DMS 273 (cell line): ENCODE results near the gene PFDN6.
A peak's percentile ranks its signal among the peaks of the same experiment; 100 is the strongest.

Source experiments
- DNase-seq: peaks from one replicate; lab custom pipeline; 2025; ENCODE audit not compliant: unreplicated experiment; lab: John Stamatoyannopoulos, UW

PFDN6 gene

GRCh38 chr6:33294086-33294823, 4.9 kb downstream of the PFDN6 start:
- no peak for DNase-seq

- DNase-seq, result no peak
Observed at GRCh38 chr6:33295621-33296369, 6.4 kb downstream of the PFDN6 start.

- no peak for DNase-seq
Observed at GRCh38 chr6:33296797-33297405, 7.5 kb downstream of the PFDN6 start.

DNA sequence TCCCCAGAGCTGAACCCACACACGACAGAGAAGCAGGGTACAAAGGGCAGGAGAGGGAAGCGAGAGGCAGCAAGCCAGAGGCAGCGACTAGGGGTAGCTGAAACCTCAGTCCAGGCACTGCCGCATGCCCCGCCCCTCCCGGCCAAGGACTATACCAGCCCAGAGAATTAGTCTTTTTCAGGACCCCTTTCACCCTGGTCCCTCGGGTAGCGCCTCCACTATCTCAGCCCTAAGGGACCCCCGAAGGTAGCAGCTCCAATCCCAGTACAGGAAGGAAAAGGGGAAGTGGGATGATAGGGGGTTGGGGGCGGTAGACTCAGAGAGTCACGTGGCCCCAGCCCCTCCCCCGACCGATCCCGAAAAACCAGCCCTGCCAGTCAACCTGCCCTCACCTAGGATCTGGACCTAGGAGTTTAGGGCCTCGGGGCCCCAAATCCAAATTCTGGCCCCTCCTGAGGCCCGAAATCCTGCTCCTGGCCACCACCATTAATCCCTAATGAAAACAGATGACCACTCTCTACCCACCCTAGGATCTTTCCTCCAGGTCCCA, 8.1 kb downstream of the PFDN6 start:
- DNase-seq, result peak; percentile 53

GRCh38 chr6:33297956-33298772, 8.8 kb downstream of the PFDN6 start:
- peak; percentile 81 for DNase-seq

DNA sequence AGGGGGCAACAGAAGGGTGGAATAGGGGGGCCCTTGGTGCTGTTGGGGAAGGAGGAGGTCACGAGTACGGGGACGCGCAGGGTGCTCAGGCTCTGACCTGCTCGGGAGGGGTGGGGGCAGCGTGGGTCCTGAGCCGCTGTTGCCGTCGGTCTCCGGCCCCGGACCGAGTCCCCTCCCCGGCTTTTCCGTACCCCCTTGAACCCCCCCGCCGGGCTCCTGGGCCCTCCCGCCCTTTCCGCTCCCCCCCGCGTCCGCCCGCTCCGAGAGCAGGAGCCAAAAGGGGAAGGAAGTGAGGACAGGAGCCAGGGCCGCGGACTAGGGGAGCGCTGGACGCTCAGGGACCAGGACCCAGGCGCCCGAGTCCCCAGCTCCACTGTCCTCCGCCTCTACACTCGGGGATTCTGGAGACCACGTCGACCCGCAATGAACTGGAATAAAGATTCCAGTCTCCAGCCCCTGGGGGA, 9.4 kb downstream of the PFDN6 start, which contains the start of gene RGL2:
Gene RGL2, minus strand, starts transcription at position 170 of the 464 bp plus-strand sequence. CDS start 332 bp downstream, outside the sequence.
- DNase-seq, result peak; percentile 79

- peak; percentile 98 for DNase-seq
Observed at GRCh38 chr6:33299237-33299944, 10.0 kb downstream of the PFDN6 start.

- no peak for DNase-seq
Observed at GRCh38 chr6:33301877-33302276, 12.5 kb downstream of the PFDN6 start.

DNA sequence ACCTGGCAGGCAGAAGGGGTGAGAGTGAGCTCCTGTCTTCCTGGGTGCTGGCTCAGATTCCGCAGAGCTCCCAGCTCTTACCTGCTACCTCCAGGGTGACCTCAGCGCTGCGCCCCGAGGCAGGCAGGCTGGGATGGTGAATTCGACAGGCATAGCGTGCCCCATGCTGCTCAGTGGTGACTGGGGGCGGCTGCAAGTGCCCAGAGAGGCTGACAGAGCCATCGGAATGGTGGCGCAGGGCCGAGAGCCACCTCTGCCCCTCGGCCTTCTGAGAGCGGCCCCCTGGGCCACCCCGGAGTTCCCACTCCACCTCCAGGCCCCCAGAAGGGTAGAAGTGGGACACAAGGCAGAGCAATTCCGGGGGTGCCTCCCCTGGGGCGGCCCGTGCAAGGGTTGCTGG, 14.8 kb downstream of the PFDN6 start:
- DNase-seq, result no peak

- peak; percentile 54 for DNase-seq
Observed at GRCh38 chr6:33305052-33305451, 15.7 kb downstream of the PFDN6 start.

- DNase-seq, result no peak
Observed at GRCh38 chr6:33306356-33306755, 17.0 kb downstream of the PFDN6 start.

GRCh38 chr6:33312361-33313104, 23.1 kb downstream of the PFDN6 start:
- peak; percentile 80 for DNase-seq

- peak; percentile 56 for DNase-seq
Observed at GRCh38 chr6:33313105-33313708, 23.8 kb downstream of the PFDN6 start.

DNA sequence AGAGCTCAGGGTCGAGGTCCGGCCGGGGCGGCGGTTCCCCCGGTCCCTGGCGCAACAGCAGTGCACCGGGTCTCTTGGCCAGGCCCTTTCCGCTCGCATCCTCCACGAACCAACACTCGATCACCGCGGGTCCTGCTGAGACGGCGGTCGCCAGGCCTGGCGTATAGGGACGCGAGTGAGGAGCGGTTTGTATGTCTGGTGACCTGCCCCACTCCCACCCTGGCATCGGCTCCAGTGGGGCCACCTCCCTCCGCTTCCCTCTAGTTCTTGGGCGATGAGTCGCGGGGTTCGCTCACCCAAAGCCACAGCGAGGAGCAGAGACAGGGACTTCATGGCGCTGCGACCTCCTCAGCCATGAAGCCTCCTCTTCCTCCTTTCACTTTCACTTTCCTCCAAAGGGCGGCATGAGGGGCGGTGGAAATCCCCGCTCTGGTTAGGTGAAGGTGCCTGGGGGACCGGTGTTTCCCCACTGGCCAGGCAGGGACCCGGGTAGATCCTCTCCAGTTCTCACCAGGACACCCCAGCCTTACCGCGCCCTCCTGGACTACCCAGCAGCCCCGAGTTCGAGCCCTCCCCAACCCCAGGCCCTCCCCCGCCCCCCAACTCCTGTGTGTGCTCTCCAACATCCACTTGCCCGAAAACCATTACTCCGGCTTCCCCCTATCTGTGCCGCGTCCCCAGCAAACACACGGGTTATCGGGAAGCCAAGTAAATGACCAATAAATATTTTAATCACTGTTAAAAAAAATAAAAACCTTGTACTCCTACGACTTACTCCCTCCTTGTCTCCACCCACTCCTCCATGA, 24.5 kb downstream of the PFDN6 start, which contains the start of gene TAPBP:
Gene TAPBP, minus strand, starts transcription at position 370 of the 806 bp plus-strand sequence. Its CDS starts 37 bp downstream, at position 333.
- DNase-seq, result peak; percentile 77

DNA sequence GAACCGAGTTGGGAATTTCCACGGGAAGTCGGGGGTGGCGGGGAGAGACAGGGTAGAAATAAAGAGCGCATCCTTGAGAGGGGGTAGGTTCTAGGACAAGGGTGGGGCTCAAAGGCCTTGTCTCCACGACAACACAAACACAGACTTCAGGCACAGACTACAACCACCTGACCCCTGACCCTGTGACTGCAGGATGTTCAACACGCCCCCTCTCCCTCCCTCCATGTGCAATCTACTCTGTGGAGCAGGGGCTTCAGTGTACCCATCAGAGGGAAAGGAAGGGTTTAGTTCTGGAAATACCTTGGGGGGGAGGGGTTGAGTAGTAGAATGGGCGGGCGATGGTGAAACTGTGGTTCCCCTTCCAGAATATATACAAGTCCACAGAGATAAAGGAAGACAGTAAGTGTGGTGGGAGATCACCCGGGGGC, 25.1 kb downstream of the PFDN6 start:
- DNase-seq, result peak; percentile 59

DNA sequence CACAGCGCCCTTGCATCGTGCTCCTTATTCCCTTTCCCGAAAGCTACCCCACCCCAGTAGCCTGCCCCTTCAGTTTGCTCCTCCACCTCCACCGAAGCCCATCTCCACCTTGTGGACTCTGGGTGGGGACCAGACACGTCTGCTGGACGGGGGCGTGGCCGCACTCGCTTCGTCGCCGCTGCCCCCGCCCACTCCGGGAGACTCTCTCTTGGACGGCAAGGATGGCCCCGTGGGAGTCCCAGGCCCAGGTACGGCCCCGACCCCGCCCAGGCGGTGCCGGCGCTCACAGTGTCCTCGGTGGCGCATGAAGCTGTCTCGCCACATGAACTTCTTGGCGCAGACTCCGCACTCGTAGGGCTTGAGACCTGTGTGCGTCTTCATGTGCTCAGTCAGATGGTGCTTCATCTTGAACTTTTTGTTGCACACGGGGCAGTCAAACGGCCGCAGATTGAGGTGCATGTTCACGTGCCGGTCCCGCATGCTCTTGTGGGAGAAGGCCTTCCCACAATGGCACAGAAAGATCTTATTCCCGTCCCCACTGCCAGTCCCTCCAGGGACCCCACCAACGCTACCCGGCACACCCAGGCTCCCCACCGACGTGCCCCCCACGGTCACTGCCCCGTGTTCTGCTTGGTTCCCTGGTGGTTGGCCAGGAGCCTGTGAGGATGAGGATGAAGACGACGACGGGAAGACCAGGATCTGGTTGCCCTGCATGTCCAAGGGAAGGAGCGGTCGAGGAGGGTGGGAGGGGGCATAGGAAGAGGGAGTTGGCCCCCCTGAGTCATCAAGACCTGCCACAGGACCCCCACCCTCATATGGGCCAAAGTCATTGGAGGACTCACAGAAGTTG, 25.8 kb downstream of the PFDN6 start:
- DNase-seq, result no peak
